Neural progenitor cell (in vitro differentiated cells): ENCODE measurements around the gene DCST1. TPM values are rescaled to one million over a fixed set of nuclear protein-coding genes. Genes with fewer than 3 reads are reported as not detected.

Source experiments
- DNase-seq: peaks from one replicate; pipeline ENCODE4 v3.0.0-alpha.2; 2016; ENCODE audit warnings: low spot score
- H2AFZ ChIP-seq: fragments of 200-600 bp; sonication (generic); replicated peaks from 2 replicates; pipeline ENCODE4 v1.6.1; 2016; ENCODE audit warnings: antibody characterized with exemption
- H3F3A ChIP-seq: fragments of 200-600 bp; sonication (generic); 2 replicates; pipeline ENCODE4 v1.6.1; 2016; ENCODE audit warnings: antibody characterized with exemption, low read depth
- H3K27ac ChIP-seq: fragments of 200-600 bp; sonication (generic); 2 replicates; pipeline ENCODE4 v1.5.1; 2016; ENCODE audit warnings: mild to moderate bottlenecking
- H3K27me3 ChIP-seq: fragments of 200-600 bp; sonication (generic); 2 replicates; pipeline ENCODE4 v1.6.1; 2016; ENCODE audit warnings: mild to moderate bottlenecking, moderate library complexity
- H3K36me3 ChIP-seq: fragments of 200-600 bp; sonication (generic); 2 replicates; pipeline ENCODE4 v1.5.1; 2016
- H3K4me1 ChIP-seq: fragments of 200-600 bp; sonication (generic); 2 replicates; pipeline ENCODE4 v1.6.1; 2016; ENCODE audit warnings: mixed run types
- H3K4me2 ChIP-seq: fragments of 200-600 bp; sonication (generic); 2 replicates; pipeline ENCODE4 v1.6.1; 2016
- H3K4me3 ChIP-seq: fragments of 200-600 bp; sonication (generic); 2 replicates; pipeline ENCODE4 v1.5.1; 2016
- H3K79me2 ChIP-seq: fragments of 200-600 bp; sonication (generic); 2 replicates; pipeline ENCODE4 v1.6.1; 2016; ENCODE audit warnings: low read depth
- H3K9ac ChIP-seq: fragments of 200-600 bp; sonication (generic); 2 replicates; pipeline ENCODE4 v1.6.1; 2016
- H3K9me3 ChIP-seq: fragments of 200-600 bp; sonication (generic); 2 replicates; pipeline ENCODE4 v1.5.1; 2016; ENCODE audit warnings: low read depth
- H4K20me1 ChIP-seq: fragments of 200-600 bp; sonication (generic); 2 replicates; pipeline ENCODE4 v1.6.1; 2016; ENCODE audit warnings: low read depth
- H3K27ac Mint-ChIP-seq: 3 replicates; pipeline ENCODE4 v1.8.0; 2021; ENCODE audit warnings: mixed read lengths
- H3K27me3 Mint-ChIP-seq: 2 replicates; pipeline ENCODE4 v1.8.0; 2022; ENCODE audit warnings: low read depth, mild to moderate bottlenecking, inconsistent platforms, moderate library complexity, mixed read lengths; ENCODE audit not compliant: insufficient read depth
- H3K36me3 Mint-ChIP-seq: 3 replicates; pipeline ENCODE4 v1.8.0; 2021; ENCODE audit warnings: mixed read lengths
- H3K4me1 Mint-ChIP-seq: 3 replicates; pipeline ENCODE4 v1.8.0; 2021; ENCODE audit warnings: mixed read lengths
- H3K4me3 Mint-ChIP-seq: 3 replicates; pipeline ENCODE4 v1.8.0; 2021; ENCODE audit warnings: mild to moderate bottlenecking, moderate library complexity, mixed read lengths
- H3K9me3 Mint-ChIP-seq: 3 replicates; pipeline ENCODE4 v1.8.0; 2020; ENCODE audit warnings: mixed read lengths
- CTCF ChIP-seq: fragments of 200-600 bp; sonication (generic); IDR thresholded peaks from 2 replicates; pipeline ENCODE4 v1.5.1; 2017; ENCODE audit warnings: antibody characterized with exemption, mild to moderate bottlenecking
- EZH2 ChIP-seq: fragments of 200-600 bp; sonication (generic); IDR thresholded peaks from 2 replicates; pipeline ENCODE4 v1.6.1; 2017; ENCODE audit warnings: antibody characterized with exemption, mild to moderate bottlenecking, moderate library complexity
- EZH2phosphoT487 ChIP-seq: fragments of 200-600 bp; sonication (generic); IDR thresholded peaks from 2 replicates; pipeline ENCODE4 v1.6.1; 2017; ENCODE audit warnings: antibody characterized with exemption
- total RNA-seq: library from RNA; depleted of rRNA; stranded (reverse); fragments of >200 nt; gene quantifications from 2 replicates; pipeline ENCODE4 v1.2.3, GENCODE V29; 2015; ENCODE audit warnings: low replicate concordance

Gene DCST1
- total RNA-seq, 1 donor from 2014 or later = not detected

DNA sequence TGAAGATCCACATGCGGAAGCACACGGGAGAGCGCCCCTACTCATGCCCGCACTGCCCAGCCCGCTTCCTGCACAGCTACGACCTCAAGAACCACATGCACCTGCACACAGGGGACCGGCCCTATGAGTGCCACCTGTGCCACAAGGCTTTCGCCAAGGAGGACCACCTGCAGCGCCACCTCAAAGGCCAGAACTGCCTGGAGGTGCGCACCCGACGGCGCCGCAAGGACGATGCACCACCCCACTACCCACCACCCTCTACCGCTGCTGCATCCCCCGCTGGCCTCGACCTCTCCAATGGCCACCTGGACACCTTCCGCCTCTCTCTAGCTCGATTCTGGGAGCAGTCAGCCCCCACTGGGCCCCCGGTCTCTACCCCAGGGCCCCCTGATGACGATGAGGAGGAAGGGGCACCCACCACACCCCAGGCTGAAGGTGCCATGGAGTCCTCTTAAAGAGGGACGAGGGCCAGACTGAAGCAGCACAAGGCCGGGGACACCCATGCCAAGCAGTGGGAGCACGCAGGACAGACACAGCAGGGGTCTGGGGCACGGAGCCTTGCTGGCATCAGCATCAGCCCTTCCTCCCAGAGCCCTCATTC lies 17.3 kb upstream of the DCST1 start:
- Mint-ChIP-seq H3K4me3 (no peak overlapping the region), H3K4me1 (peaks cover 39% of the 10 kb centered on the region), H3K36me3 (peaks cover 2% of the 10 kb centered on the region), H3K9me3 (no peaks in the 10 kb centered on the region), H3K27ac (peak overlapping the region; percentile 85), H3K27me3 (peaks cover 11% of the 10 kb centered on the region)
- DNase-seq = no peak
- no peak for TF ChIP-seq EZH2phosphoT487
- TF ChIP-seq CTCF = no peak
- TF ChIP-seq EZH2 = no peak
- Histone ChIP-seq H3K27me3 (no peaks in the 10 kb centered on the region), H3K4me3 (no peak overlapping the region), H3K27ac (no peak overlapping the region), H3K36me3 (no peaks in the 10 kb centered on the region), H3F3A (peaks cover 30% of the 10 kb centered on the region), H4K20me1 (peaks cover 5% of the 10 kb centered on the region), H3K4me2 (peak overlapping the region; percentile 58), H3K4me1 (peaks cover 38% of the 10 kb centered on the region), H2AFZ (no peak overlapping the region), H3K79me2 (peaks cover 12% of the 10 kb centered on the region), H3K9me3 (no peaks in the 10 kb centered on the region), H3K9ac (no peak overlapping the region)

DNA sequence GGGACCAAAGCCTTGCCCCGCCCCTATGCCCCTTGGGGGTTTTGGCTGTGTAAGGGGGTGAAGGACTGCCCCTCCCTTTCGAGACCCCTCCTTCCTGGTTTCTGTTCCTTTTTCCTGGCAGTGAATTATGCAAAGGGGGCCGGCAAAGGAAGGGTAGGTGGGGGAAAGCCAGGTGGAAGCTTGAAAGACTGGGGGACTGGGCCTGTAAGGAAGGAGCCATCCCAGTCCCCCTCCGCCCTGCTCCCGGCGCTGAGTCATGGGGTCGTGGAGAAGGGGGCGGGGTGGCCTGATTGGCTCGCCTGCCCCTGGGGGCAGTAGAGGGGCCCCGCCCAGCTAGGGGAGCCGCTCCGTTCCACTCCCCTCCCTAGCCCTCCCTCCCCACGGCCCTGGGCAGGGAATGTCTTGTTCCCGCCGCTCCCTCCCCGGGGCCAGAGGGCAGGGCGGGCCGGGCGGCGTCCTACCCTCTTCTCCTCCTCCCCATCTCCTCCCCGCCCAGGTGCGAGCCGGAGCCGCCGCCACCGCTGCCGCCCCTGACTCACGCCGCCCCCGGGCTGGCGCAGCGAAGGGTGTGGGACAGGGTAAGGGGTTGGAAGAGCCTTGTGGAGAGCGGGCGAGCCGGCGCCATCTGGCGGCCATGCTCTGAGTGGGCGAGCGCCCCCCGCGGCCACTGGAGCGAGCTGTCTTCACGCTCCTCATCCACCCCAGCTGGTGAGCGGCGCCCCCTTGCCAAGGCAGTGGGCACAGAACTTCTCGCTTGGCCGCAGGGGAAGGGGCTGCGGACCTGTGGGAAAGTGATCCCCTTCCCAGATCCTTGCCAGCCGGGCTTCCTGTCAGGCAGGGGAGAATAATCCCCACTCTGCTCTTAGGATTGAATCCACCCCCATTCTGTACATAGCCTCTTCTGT lies 16.3 kb upstream of the DCST1 start:
- no peaks in the 10 kb centered on the region for H3K36me3 ChIP-seq
- Mint-ChIP-seq H3K4me1 (peaks cover 35% of the 10 kb centered on the region), H3K27ac (no peak overlapping the region), H3K9me3 (no peaks in the 10 kb centered on the region), H3K36me3 (peaks cover 2% of the 10 kb centered on the region), H3K4me3 (peak overlapping the region; percentile 79), H3K27me3 (peaks cover 14% of the 10 kb centered on the region)
- H2AFZ ChIP-seq = no peak overlapping the region
- TF ChIP-seq EZH2phosphoT487 (no peak), EZH2 (no peak), CTCF (peak; percentile 98)
- no peaks in the 10 kb centered on the region for H3K9me3 ChIP-seq
- no peak overlapping the region for H3K9ac ChIP-seq
- H3K4me3 ChIP-seq = peak overlapping the region; percentile 44
- peaks cover 29% of the 10 kb centered on the region for H3F3A ChIP-seq
- H4K20me1 ChIP-seq = peaks cover 5% of the 10 kb centered on the region
- H3K4me1 ChIP-seq = peaks cover 31% of the 10 kb centered on the region
- DNase-seq = peak; percentile 95
- peak overlapping the region; percentile 58 for H3K4me2 ChIP-seq
- H3K27me3 ChIP-seq = no peaks in the 10 kb centered on the region
- peak overlapping the region; percentile 66 for H3K27ac ChIP-seq
- H3K79me2 ChIP-seq = peaks cover 12% of the 10 kb centered on the region

GRCh38 chr1:155017946-155018316 lies 15.7 kb upstream of the DCST1 start:
- Mint-ChIP-seq H3K27me3 (peaks cover 14% of the 10 kb centered on the region), H3K4me1 (peaks cover 29% of the 10 kb centered on the region), H3K9me3 (no peaks in the 10 kb centered on the region), H3K4me3 (peak overlapping the region; percentile 79), H3K36me3 (peaks cover 2% of the 10 kb centered on the region), H3K27ac (no peak overlapping the region)
- peaks cover 5% of the 10 kb centered on the region for H4K20me1 ChIP-seq
- H3K4me1 ChIP-seq = peaks cover 26% of the 10 kb centered on the region
- no peak overlapping the region for H2AFZ ChIP-seq
- H3K4me2 ChIP-seq = peak overlapping the region; percentile 58
- no peak overlapping the region for H3K9ac ChIP-seq
- no peak overlapping the region for H3K27ac ChIP-seq
- peaks cover 25% of the 10 kb centered on the region for H3F3A ChIP-seq
- no peak for TF ChIP-seq EZH2phosphoT487
- TF ChIP-seq CTCF = no peak
- TF ChIP-seq EZH2 = no peak
- DNase-seq = no peak
- H3K27me3 ChIP-seq = no peaks in the 10 kb centered on the region
- no peaks in the 10 kb centered on the region for H3K9me3 ChIP-seq
- peaks cover 5% of the 10 kb centered on the region for H3K79me2 ChIP-seq
- H3K4me3 ChIP-seq = peak overlapping the region; percentile 44
- no peaks in the 10 kb centered on the region for H3K36me3 ChIP-seq
